CD4-positive, alpha-beta T cell treated with Interleukin-12 subunit alpha and Interleukin-12 subunit beta, for 1 hour (primary cell): Measurements from ENCODE around the gene DOCK9.

Experiments used
- DNase-seq: peaks from one replicate; pipeline ENCODE4 v3.0.0-alpha.2; 2020

DOCK9 gene

GRCh38 chr13:98997011-98997730, 19.3 kb upstream of the DOCK9 start:
- no peak for DNase-seq

GRCh38 chr13:98996046-98996445, 18.2 kb upstream of the DOCK9 start:
- no peak for DNase-seq

GRCh38 chr13:98994896-98995295, 17.0 kb upstream of the DOCK9 start:
- peak; percentile 56 for DNase-seq

- no peak for DNase-seq
Observed at GRCh38 chr13:98994080-98994479, 16.2 kb upstream of the DOCK9 start.

GRCh38 chr13:98992355-98992754, 14.5 kb upstream of the DOCK9 start:
- DNase-seq: no peak

GRCh38 chr13:98990701-98991100, 12.8 kb upstream of the DOCK9 start:
- DNase-seq: no peak

GRCh38 chr13:98989469-98990235, 11.8 kb upstream of the DOCK9 start:
- no peak for DNase-seq

GRCh38 chr13:98988780-98989179, 10.9 kb upstream of the DOCK9 start:
- no peak for DNase-seq

- DNase-seq: no peak
Observed at GRCh38 chr13:98988277-98988676, 10.4 kb upstream of the DOCK9 start.

GRCh38 chr13:98987275-98987674, 9.4 kb upstream of the DOCK9 start:
- DNase-seq: no peak

- DNase-seq: no peak
Observed at GRCh38 chr13:98986226-98986846, 8.5 kb upstream of the DOCK9 start.

GRCh38 chr13:98985591-98985990, 7.7 kb upstream of the DOCK9 start:
- DNase-seq: no peak

- DNase-seq: no peak
Observed at GRCh38 chr13:98984983-98985382, 7.1 kb upstream of the DOCK9 start.

GRCh38 chr13:98984118-98984517, 6.3 kb upstream of the DOCK9 start:
- DNase-seq: no peak

- no peak for DNase-seq
Observed at GRCh38 chr13:98983182-98983581, 5.3 kb upstream of the DOCK9 start.

GRCh38 chr13:98981369-98982080, 3.7 kb upstream of the DOCK9 start:
- DNase-seq: no peak

- DNase-seq: no peak
Observed at GRCh38 chr13:98979012-98979660, 1.3 kb upstream of the DOCK9 start.

GRCh38 chr13:98978280-98978679, 416 bp upstream of the DOCK9 start:
- DNase-seq: no peak

- no peak for DNase-seq
Observed at GRCh38 chr13:98976941-98977340, 923 bp downstream of the DOCK9 start.

GRCh38 chr13:98976338-98976737, 1.5 kb downstream of the DOCK9 start:
- no peak for DNase-seq

GRCh38 chr13:98975822-98976261, 2.0 kb downstream of the DOCK9 start:
- no peak for DNase-seq

GRCh38 chr13:98974053-98974452, 3.8 kb downstream of the DOCK9 start:
- no peak for DNase-seq

GRCh38 chr13:98972627-98973026, 5.2 kb downstream of the DOCK9 start:
- no peak for DNase-seq
